Measurements from ENCODE around the gene HELT. TPM values are rescaled to one million over a fixed set of nuclear protein-coding genes. Genes with fewer than 3 reads are reported as not detected.

Gene HELT
- total RNA-seq, 1 donor from 2014 or later: not detected

- Mint-ChIP-seq H3K27ac (ENCODE audit: unreplicated experiment) (no peak overlapping the region), H3K4me3 (peak overlapping the region; percentile 49), H3K4me1 (peaks cover 27% of the 10 kb centered on the region), H3K36me3 (ENCODE audit: low read depth) (no peaks in the 10 kb centered on the region), H3K9me3 (no peaks in the 10 kb centered on the region), H3K27me3 (ENCODE audit: low read depth) (peaks cover 100% of the 10 kb centered on the region)
- no peak for DNase-seq (ENCODE audit: low read depth, low spot score)
- TF ChIP-seq CTCF (conservative IDR thresholded peaks at IDR 0.05): no peak
Measured at GRCh38 chr4:185020863-185021761, 2.8 kb downstream of the HELT start.

GRCh38 chr4:185023471-185023870, 5.2 kb downstream of the HELT start:
- Mint-ChIP-seq H3K9me3 (no peaks in the 10 kb centered on the region), H3K27me3 (ENCODE audit: low read depth) (peaks cover 100% of the 10 kb centered on the region), H3K4me3 (no peak overlapping the region), H3K36me3 (ENCODE audit: low read depth) (no peaks in the 10 kb centered on the region), H3K27ac (ENCODE audit: unreplicated experiment) (no peak overlapping the region), H3K4me1 (peaks cover 25% of the 10 kb centered on the region)
- no peak for DNase-seq (ENCODE audit: low read depth, low spot score)
- TF ChIP-seq CTCF (conservative IDR thresholded peaks at IDR 0.05): no peak

GRCh38 chr4:185028625-185029024, 10.3 kb downstream of the HELT start:
- H3K36me3 Mint-ChIP-seq (ENCODE audit: low read depth): no peaks in the 10 kb centered on the region
- H3K4me1 Mint-ChIP-seq: peaks cover 3% of the 10 kb centered on the region
- H3K4me3 Mint-ChIP-seq: no peak overlapping the region
- no peak for TF ChIP-seq CTCF (conservative IDR thresholded peaks at IDR 0.05)
- H3K9me3 Mint-ChIP-seq: no peaks in the 10 kb centered on the region
- DNase-seq (ENCODE audit: low read depth, low spot score): no peak
- peaks cover 99% of the 10 kb centered on the region for H3K27me3 Mint-ChIP-seq (ENCODE audit: low read depth)
- H3K27ac Mint-ChIP-seq (ENCODE audit: unreplicated experiment): no peak overlapping the region

GRCh38 chr4:185031611-185032010, 13.3 kb downstream of the HELT start:
- no peak for DNase-seq (ENCODE audit: low read depth, low spot score)
- H3K9me3 Mint-ChIP-seq: no peaks in the 10 kb centered on the region
- no peak overlapping the region for H3K27ac Mint-ChIP-seq (ENCODE audit: unreplicated experiment)
- H3K27me3 Mint-ChIP-seq (ENCODE audit: low read depth): peaks cover 86% of the 10 kb centered on the region
- no peak for TF ChIP-seq CTCF (conservative IDR thresholded peaks at IDR 0.05)
- H3K4me1 Mint-ChIP-seq: no peaks in the 10 kb centered on the region
- H3K36me3 Mint-ChIP-seq (ENCODE audit: low read depth): no peaks in the 10 kb centered on the region
- H3K4me3 Mint-ChIP-seq: no peak overlapping the region

- Mint-ChIP-seq H3K36me3 (ENCODE audit: low read depth) (no peaks in the 10 kb centered on the region), H3K27me3 (ENCODE audit: low read depth) (peaks cover 83% of the 10 kb centered on the region), H3K4me1 (no peaks in the 10 kb centered on the region), H3K4me3 (no peak overlapping the region), H3K27ac (ENCODE audit: unreplicated experiment) (no peak overlapping the region), H3K9me3 (peaks cover 4% of the 10 kb centered on the region)
- no peak for DNase-seq (ENCODE audit: low read depth, low spot score)
- TF ChIP-seq CTCF (conservative IDR thresholded peaks at IDR 0.05): no peak
Measured at GRCh38 chr4:185033072-185033471, 14.8 kb downstream of the HELT start.

Data from neural crest cell (in vitro differentiated cells).